Thyroid gland (tissue), 4 donors: ENCODE measurements around the gene TMEM145. TPM values are rescaled to one million over a fixed set of nuclear protein-coding genes. Genes with fewer than 3 reads are reported as not detected.

Experiments
- DNase-seq, 2 donors: peaks; one replicate each; pipeline ENCODE4 v3.0.0-alpha.2; 2019
- H3K27ac ChIP-seq, 3 donors: fragments of 200-600 bp; sonication (generic); 1 replicate in 2 of 3; 2 replicates in 1 of 3; pipeline ENCODE4 v1.5.1; 2016 to 2019; ENCODE audit warnings: mild to moderate bottlenecking in 1 of 3, moderate library complexity in 1 of 3
- H3K27me3 ChIP-seq: fragments of 200-600 bp; sonication (generic); one replicate; pipeline ENCODE4 v1.5.1; 2019
- H3K36me3 ChIP-seq, 2 donors: fragments of 200-600 bp; sonication (generic); one replicate each; pipeline ENCODE4 v1.5.1; 2016 to 2019
- H3K4me1 ChIP-seq, 2 donors: fragments of 200-600 bp; sonication (generic); one replicate each; pipeline ENCODE4 v1.5.1; 2017 to 2019
- H3K4me3 ChIP-seq, 3 donors: fragments of 200-600 bp; sonication (generic); replicated peaks in 1 of 3; 1 replicate in 2 of 3; 2 replicates in 1 of 3; pipeline ENCODE4 v1.5.1; 2016; ENCODE audit warnings: mild to moderate bottlenecking in 1 of 3
- H3K9me3 ChIP-seq: fragments of 200-600 bp; sonication (generic); one replicate; pipeline ENCODE4 v1.5.1; 2017
- POLR2A ChIP-seq, 2 donors: fragments of 450-650 bp; IDR thresholded peaks; one replicate each; pipeline ENCODE4 v1.6.1; 2017; ENCODE audit warnings: antibody characterized with exemption in 2 of 2, mild to moderate bottlenecking in 2 of 2, moderate library complexity in 1 of 2
- WGBS, 2 donors: methylation state at CpG; one replicate each; pipeline ENCODE4 v1.1.5; 2017; 5-methylcytosine and 5-hydroxymethylcytosine counted together
- intact Hi-C: fragments of 100-400 bp; cut with DNase I; formaldehyde crosslinking; loops from one replicate; pipeline ENCODE4 v1.15.1; 2023
- total RNA-seq, 4 donors: library from RNA; depleted of rRNA; stranded (reverse); fragments of >200 nt; gene quantifications; one replicate each; pipeline ENCODE4 v1.2.3, GENCODE V29; 2016
- TF ChIP-seq, protein P1 (sequence below), 6 experiments: fragments of 200-600 bp in 3 of 6; fragments of 450-650 bp in 3 of 6; sonication (generic) in 3 of 6; IDR thresholded peaks; one replicate each; pipeline ENCODE4 v1.5.1; 2016 to 2019; ENCODE audit warnings: antibody characterized with exemption in 6 of 6, mild to moderate bottlenecking in 2 of 6, inconsistent platforms in 1 of 6, moderate library complexity in 1 of 6

The TMEM145 gene
- total RNA-seq, 4 donors from 2014 or later: 2.8 TPM; not detected in 3

GRCh38 chr19:42362891-42363440 is 49.9 kb downstream of the TMEM145 start:
- DNase-seq: no peak
- no peaks in the 10 kb centered on the region for H3K9me3 ChIP-seq
- H3K27me3 ChIP-seq: no peaks in the 10 kb centered on the region
- intact Hi-C loops: no loop called here
- no peak overlapping the region for H3K27ac ChIP-seq
- TF ChIP-seq POLR2A (IDR thresholded peaks at IDR 0.05): no peak
- TF ChIP-seq, protein P1, sequence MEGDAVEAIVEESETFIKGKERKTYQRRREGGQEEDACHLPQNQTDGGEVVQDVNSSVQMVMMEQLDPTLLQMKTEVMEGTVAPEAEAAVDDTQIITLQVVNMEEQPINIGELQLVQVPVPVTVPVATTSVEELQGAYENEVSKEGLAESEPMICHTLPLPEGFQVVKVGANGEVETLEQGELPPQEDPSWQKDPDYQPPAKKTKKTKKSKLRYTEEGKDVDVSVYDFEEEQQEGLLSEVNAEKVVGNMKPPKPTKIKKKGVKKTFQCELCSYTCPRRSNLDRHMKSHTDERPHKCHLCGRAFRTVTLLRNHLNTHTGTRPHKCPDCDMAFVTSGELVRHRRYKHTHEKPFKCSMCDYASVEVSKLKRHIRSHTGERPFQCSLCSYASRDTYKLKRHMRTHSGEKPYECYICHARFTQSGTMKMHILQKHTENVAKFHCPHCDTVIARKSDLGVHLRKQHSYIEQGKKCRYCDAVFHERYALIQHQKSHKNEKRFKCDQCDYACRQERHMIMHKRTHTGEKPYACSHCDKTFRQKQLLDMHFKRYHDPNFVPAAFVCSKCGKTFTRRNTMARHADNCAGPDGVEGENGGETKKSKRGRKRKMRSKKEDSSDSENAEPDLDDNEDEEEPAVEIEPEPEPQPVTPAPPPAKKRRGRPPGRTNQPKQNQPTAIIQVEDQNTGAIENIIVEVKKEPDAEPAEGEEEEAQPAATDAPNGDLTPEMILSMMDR (IDR thresholded peaks at IDR 0.05): no peak
- peaks cover 4 to 22% of the 10 kb centered on the region in 2 donors for H3K4me1 ChIP-seq
- H3K36me3 ChIP-seq: peaks cover 0 to 13% of the 10 kb centered on the region in 2 donors
- WGBS, 2 donors: 92 to 94% methylated on average over 13 of the region's 13 CpGs
- no peak overlapping the region for H3K4me3 ChIP-seq

DNA sequence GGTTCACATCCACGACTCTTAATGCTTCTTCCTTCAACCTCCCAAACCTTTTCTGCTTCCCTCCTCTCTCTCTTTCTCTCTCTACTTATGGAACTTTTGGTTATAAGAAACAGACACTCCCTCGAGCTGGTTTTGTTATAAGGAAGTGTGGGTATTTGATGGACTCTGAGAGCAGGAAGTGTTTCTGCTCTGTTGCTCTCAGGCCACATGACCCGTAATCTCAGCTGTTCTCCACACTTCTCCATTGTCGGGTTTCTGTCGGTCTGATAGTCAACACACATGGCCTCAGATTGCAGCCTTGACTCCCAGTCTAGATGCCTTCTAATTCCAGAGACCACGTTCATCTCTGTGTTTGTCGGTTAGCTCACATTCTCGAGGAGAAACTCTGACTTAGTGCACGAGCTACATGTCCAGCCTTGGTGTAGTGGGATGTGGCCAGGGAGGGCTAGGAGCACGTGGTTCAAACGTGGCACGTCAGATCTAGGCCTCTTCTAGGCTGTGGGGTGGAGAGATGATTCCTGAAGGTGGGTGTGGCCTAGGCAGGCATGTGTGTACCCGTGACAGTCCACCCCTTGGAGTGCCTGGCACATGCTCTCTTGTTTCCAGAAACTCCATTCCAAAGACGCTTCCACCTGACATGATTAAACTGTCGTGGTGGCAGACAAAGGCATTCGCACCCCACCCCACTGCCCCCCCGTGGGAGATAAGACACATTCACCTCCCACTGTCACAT is 50.7 kb downstream of the TMEM145 start:
- no peak overlapping the region for H3K4me3 ChIP-seq
- no peaks in the 10 kb centered on the region for H3K27me3 ChIP-seq
- intact Hi-C loops: no loop called here
- H3K9me3 ChIP-seq: no peaks in the 10 kb centered on the region
- WGBS, 2 donors: 85 to 90% methylated on average over 17 of the region's 17 CpGs
- DNase-seq: no peak
- TF ChIP-seq POLR2A (IDR thresholded peaks at IDR 0.05): no peak
- no peak overlapping the region for H3K27ac ChIP-seq
- peaks cover 4 to 22% of the 10 kb centered on the region in 2 donors for H3K4me1 ChIP-seq
- peaks cover 0 to 13% of the 10 kb centered on the region in 2 donors for H3K36me3 ChIP-seq

GRCh38 chr19:42366673-42367072 is 53.6 kb downstream of the TMEM145 start:
- peaks cover under 1 to 10% of the 10 kb centered on the region in 2 donors for H3K4me1 ChIP-seq
- 65 to 81% methylated on average over 1 of the region's 1 CpG for WGBS, 2 donors
- no peak overlapping the region for H3K4me3 ChIP-seq
- no peak for TF ChIP-seq POLR2A (IDR thresholded peaks at IDR 0.05)
- TF ChIP-seq, protein P1 (IDR thresholded peaks at IDR 0.05): no peak
- no peaks in the 10 kb centered on the region for H3K9me3 ChIP-seq
- H3K27ac ChIP-seq: no peak overlapping the region
- H3K27me3 ChIP-seq: no peaks in the 10 kb centered on the region
- no peak for DNase-seq
- intact Hi-C loops: no loop called here
- H3K36me3 ChIP-seq: peaks cover 0 to 13% of the 10 kb centered on the region in 2 donors

GRCh38 chr19:42367929-42368328 is 54.8 kb downstream of the TMEM145 start:
- H3K36me3 ChIP-seq: peaks cover 0 to 13% of the 10 kb centered on the region in 2 donors
- no peak overlapping the region for H3K4me3 ChIP-seq
- TF ChIP-seq, protein P1 (IDR thresholded peaks at IDR 0.05): no peak
- TF ChIP-seq POLR2A (IDR thresholded peaks at IDR 0.05): no peak
- intact Hi-C loops: no loop called here
- WGBS, 2 donors: 89 to 95% methylated on average over 4 of the region's 4 CpGs
- H3K27ac ChIP-seq: no peak overlapping the region
- no peak for DNase-seq
- no peaks in the 10 kb centered on the region for H3K9me3 ChIP-seq
- H3K4me1 ChIP-seq: peaks cover 0 to 7% of the 10 kb centered on the region in 2 donors
- no peaks in the 10 kb centered on the region for H3K27me3 ChIP-seq

DNA sequence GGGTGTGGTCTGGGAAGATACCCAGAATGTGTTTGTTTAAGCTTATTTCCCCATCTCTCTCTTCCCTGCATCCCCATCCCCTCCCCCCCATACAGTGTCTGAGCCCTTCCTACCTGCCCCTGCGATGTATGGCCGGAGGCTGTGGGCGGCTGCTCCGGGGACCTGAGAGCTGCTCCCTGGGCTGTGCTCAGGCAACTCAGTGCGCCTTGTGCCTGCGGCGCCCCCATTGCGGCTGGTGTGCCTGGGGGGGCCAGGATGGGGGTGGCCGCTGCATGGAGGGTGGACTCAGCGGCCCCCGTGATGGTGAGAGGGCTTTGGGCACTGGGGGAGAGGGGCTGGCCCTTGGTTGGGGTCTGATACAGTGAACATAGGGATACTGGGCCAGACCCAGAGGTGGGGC is 55.3 kb downstream of the TMEM145 start:
- no peak overlapping the region for H3K4me3 ChIP-seq
- WGBS, 2 donors: 90 to 97% methylated on average over 2 to 11 of the region's 11 CpGs
- H3K27me3 ChIP-seq: no peaks in the 10 kb centered on the region
- H3K9me3 ChIP-seq: no peaks in the 10 kb centered on the region
- H3K36me3 ChIP-seq: peaks cover 0 to 9% of the 10 kb centered on the region in 2 donors
- H3K4me1 ChIP-seq: peaks cover 0 to 7% of the 10 kb centered on the region in 2 donors
- TF ChIP-seq POLR2A (IDR thresholded peaks at IDR 0.05): no peak
- TF ChIP-seq, protein P1 (IDR thresholded peaks at IDR 0.05): no peak
- no peak overlapping the region for H3K27ac ChIP-seq
- intact Hi-C loops: no loop called here
- DNase-seq: no peak
